Umbilical cord (tissue), 2 donors: Measurements from ENCODE around the gene MUC7. TPM values are rescaled to one million over a fixed set of nuclear protein-coding genes. Genes with fewer than 3 reads are reported as not detected.

Source experiments
- DNase-seq: peaks from one replicate; pipeline ENCODE4 v3.0.0-alpha.2; 2015; ENCODE audit warnings: low spot score
- total RNA-seq: library from RNA; depleted of rRNA; stranded (reverse); fragments of >200 nt; gene quantifications from one replicate; pipeline ENCODE4 v1.2.3, GENCODE V29; 2014; ENCODE audit warnings: low replicate concordance; ENCODE audit not compliant: insufficient read depth

Gene MUC7
- total RNA-seq, result 10.8 TPM

DNA sequence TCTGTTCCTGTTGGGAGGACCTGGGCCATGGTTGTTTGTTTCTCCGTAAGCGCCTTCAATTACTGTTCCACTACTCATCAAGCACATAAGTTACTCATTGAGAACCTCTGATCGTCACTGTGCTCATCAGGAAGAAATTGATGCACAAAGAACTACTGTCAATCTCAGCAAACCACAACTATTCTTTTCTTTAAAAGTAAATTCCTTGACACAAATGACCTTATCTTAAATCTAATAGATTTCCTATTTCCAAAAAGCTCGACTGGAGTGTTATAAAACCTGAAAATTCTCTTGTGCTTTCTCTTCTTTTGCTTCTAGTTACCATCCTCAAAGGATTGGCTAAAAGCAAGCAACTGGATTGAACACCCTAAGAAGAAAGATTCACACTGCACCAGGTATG, at the start of gene MUC7:
TSS of gene MUC7 (plus strand) at position 301 of the 400 bp plus-strand sequence. CDS start 1,825 bp downstream, outside the sequence.
- no peak for DNase-seq

DNA sequence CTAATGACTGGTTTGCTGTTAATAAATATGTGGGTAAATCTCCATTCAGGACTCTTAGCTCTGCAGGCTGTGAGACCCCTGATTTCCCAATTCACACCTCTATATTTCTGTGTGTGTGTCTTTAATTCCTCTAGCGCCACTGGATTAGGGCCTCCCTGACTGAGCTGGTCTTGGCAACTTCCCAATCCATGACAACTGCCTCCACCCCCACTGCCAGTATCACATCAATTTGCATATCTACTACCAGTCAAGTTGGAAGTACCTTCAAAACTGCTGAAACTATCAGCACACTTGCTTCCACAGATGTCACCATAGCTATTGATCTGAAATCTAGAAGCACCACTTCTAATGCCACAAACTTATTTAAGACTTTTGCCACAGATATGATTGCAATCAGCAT, 46.7 kb upstream of the MUC7 start:
- no peak for DNase-seq

DNA sequence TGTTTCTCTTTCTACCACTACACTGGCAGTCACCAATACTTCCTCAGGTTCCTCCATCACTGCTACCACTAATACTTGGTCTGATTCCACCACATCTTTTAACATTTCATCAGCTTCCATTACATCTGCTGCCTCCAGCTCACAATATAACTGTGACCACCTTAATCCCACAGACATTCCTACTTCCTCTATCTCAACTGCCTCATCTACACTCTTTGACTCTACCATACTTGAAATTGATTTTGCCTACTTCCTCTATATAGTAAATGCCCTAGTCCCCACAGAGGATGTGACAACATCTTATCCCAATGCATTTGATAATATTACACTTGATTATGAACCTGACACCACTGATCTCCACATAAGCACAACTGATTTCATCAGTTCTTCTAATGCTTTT, 45.2 kb upstream of the MUC7 start:
- no peak for DNase-seq

DNA sequence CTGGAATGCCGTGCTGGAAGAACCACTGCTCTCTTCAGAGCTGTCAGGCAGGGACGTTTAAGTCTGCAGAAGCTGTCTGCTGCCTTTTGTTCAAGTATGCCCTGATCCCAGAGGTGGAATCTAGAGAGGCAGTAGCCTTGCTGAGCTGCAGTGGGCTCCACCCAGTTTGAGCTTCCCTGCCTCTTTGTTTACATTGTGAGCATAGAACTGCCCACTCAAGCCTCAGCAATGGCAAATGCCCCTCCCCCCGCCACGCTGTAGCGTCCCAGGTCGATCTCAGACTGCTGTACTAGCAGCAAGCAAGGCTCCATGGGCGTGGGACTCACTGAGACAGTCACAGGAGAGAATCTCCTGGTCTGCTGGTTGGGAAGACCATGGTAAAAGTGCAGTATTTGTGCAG, 34.8 kb upstream of the MUC7 start:
- DNase-seq, result no peak

DNA sequence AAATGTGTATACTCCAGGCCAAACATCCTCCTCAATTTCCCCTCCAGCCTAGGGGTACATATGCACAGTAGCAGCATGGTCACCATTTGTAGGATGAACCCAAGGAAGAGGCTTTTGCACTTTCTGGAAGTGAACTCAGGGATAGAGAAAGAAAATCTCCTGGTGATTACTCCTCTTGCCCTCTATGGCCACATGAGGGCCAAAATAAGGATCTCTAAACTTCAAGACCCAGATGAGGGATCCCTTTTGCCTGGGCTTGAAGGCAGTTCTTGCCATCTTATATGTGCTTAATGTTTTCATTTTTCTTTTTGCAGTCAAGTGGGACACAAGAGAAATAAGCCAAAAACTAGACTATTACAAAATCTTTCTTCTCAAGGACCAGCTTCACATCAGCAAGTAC, 29.5 kb upstream of the MUC7 start:
- no peak for DNase-seq

DNA sequence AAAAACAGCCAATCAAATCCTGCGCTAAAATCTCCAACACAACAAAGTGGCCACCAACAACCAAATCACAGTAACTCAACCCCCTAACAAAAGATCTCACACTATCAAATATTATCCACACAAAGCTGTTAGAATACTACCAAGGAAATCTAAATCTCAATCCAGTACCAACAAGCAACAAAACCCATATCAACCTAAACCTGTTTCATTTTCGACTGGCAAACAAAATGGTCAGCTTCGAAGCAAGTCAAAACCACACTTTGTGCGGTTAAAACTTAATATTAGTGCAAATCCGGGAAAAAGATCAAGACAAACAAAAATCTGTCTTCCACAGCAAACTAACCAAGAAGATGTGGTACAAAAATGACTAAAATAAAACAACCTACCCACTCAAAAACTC, 28.7 kb upstream of the MUC7 start:
- DNase-seq, result no peak

DNA sequence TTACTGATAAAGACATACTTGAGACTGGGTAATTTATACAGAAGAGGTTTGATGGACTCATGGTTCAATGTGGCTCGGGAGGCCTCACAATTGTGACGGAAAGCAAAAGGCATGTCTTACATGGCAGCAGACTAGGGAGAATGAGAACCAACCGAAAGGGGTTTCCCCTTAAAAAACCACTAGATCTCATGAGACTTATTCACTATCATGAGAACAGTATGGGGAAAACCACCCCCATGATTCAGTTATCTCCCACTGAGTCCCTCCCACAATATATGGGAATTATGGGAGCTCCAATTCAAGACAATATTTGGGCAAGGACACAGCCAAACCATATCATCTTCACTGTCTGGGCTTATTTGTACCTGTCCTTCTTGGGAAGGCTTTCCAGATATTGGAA, 22.8 kb upstream of the MUC7 start:
- no peak for DNase-seq

DNA sequence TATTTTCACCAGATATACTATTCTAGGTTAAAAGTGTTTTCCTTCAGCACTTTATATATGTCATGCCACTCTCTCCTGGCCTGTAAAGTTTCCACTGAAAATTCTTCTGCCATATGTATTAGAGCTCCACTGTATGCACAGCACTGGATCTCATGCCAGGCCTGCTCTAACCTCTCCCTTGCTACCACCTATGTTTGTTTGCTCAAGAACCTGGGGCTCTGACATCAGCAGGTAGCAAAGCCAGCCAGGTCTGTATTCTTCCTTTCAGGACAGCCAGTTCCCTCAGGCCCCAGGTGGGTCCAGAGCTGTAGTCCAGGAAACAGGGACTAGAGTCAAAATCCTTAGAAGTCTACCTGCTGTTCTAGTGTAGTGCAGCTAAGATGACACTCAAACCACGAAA, 19.1 kb upstream of the MUC7 start:
- DNase-seq, result no peak

DNA sequence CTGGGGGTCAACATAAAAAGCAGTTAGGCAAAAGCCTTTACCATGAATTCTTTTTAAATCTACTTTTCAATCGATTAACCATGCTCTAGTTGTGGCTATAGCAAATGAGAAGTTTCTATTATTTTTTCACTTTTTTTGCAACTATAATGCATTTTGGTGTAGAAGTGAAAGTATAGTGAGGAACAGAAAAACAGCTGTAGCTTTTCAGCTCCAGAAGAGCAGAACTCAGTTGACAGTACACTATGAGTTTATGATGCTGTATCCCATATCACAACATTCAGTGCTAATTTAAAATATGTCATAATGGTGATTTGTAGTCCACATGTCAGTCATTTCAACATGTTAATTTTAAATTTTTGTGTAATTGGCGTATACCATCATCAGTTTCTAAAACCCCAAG, 8.7 kb upstream of the MUC7 start:
- no peak for DNase-seq

DNA sequence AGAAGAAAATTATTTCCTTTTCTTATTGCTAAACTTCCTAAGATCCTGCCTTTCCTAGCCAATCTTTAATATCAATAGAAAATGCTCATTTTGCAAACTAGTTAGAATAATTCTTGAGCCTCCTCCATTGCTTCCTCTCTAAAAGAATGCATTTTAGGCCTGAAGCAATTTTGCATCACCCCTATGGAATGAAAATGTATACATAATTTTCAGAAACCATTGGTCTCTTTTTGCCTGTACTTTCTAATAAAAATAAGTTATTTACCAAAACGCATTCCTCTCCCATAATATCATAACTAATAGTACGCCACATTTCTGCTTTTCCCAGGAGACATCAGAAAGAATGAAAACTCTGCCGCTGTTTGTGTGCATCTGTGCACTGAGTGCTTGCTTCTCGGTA, 1.7 kb downstream of the MUC7 start:
- no peak for DNase-seq

DNA sequence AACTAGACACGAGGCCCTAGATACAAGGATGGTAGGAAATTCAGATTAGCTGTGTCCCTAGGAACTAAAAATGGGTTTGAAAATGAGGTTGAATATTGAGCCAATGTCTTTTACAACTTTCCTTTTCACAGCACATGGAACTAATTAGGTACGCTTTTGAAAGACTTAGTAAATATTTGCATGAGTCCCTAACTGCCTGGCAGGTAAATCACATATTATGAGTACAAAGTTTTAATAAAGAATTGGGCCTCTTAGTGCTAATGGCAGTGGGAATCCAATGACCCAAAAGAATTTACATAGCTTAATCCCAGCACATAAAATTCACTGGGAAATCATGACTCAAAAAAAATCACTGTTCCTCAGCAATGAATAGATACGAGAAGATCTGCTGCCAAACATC, 16.8 kb downstream of the MUC7 start:
- DNase-seq, result no peak

DNA sequence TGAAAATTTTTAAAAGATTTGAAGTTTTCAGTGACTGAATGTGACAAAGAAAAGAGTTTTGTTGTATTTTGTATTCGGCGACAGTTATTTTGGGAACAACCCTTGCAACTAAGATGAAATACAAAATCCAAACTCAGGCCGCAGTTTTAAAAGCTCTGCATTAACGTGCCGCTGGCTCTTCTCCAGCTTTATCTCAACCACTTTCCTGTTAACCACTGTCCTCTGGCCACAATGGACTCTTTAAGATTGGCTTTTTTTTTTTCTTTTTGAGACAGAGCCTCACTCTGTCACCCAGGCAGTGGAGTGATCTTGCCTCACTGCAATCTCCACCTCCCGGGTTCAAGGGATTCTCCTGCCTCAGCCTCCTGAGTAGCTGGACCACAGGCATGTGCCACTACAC, 24.2 kb downstream of the MUC7 start:
- no peak for DNase-seq

DNA sequence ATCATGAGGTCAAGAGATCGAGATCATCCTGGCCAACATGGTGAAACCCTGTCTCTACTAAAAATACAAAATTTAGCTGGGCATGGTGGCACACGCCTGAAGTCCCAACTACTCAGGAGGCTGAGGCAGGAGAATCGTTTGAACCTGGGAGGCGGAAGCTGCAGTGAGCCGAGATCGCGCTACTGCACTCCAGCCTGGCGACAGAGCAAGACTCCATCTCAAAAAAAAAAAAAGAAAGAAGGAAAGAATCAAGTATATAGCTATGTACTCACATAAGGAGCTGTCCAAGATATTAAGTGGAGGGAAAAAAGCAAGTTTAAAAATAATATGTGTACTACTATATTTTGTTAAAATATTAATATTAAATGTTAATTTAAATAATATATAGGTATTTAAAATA, 29.8 kb downstream of the MUC7 start:
- peak; percentile 15 for DNase-seq

DNA sequence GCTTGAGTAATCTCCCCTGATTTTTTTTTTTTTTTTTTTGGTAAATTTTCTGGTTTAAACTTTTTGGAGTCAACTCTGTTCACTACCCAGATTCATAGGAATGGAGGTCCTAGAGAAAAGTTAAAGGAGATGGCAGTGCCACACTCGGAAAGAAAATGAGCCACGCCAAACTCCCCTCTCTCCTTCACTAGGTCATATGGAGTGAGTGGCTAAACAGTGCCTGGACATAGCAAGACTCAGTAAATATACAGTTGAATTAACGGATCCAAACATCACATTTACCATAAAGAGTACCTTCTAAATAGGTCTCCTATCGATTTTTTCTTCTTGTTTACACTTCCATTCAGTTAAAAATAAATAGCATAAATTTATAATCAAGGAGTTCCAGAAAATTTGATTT, 32.7 kb downstream of the MUC7 start:
- DNase-seq, result no peak

DNA sequence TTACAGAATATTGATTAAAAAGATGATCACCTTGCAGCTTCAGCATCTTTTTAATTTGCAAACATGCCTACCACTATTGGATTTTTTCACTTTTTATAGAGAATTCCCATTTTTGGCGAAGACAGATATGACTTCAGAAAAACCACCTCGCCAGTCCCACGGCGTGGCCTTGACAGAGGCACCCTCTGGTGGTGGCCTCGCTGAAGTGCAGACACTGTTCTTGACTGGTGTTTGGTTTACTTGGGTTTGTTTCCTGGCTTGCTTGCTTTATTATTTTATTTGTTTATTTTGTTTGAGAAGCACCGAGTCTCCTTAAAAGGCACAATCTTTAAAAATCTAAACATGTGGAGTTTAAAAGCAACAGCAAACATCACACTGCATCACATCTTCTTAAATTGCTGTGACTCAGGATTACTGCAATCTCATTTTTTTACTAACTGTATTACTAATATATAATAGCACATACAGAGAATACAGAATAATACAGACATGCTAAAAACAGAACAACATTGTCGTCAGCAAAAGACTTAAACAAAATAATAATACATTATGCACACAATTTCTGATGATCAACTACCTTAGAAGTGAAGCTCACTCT, 33.3 kb downstream of the MUC7 start:
- DNase-seq, result peak; percentile 56

DNA sequence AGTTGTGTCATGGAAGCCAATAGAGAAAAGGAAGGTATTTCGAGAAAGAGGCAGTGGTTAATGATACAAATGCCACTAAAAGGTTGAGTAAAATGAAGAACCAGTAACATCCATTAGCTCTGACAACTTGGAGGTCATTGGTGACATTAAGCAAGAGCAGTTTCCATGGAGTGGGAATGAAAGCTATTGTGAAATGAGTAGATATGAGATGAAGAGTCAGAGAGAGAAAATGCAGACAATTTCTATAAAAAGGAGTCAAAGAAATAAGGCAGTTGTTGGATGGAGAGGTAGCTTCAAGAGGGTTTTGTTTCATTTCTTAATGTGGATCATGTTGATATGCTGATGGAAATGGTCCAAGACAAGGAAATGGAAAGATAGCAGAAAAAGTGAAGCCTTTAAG, 36.8 kb downstream of the MUC7 start:
- DNase-seq, result peak; percentile 10

DNA sequence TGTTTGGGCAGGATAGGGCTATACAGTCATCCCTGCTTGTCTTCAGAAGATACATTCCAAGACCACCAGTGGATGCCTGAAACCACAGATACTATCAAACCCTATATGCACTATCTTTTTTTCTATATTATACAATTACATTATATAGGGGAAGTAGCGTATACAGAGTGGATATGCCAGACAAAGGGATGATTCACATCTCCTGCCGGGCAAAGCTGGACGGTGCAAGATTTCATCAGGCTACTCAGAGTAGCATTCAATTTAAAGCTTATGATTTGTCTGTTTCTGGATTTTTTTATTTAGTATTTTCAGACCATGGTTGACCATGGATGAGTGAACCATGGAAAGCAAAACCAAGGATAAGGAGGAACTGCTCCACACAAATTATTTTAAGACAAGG, 39.4 kb downstream of the MUC7 start:
- no peak for DNase-seq

DNA sequence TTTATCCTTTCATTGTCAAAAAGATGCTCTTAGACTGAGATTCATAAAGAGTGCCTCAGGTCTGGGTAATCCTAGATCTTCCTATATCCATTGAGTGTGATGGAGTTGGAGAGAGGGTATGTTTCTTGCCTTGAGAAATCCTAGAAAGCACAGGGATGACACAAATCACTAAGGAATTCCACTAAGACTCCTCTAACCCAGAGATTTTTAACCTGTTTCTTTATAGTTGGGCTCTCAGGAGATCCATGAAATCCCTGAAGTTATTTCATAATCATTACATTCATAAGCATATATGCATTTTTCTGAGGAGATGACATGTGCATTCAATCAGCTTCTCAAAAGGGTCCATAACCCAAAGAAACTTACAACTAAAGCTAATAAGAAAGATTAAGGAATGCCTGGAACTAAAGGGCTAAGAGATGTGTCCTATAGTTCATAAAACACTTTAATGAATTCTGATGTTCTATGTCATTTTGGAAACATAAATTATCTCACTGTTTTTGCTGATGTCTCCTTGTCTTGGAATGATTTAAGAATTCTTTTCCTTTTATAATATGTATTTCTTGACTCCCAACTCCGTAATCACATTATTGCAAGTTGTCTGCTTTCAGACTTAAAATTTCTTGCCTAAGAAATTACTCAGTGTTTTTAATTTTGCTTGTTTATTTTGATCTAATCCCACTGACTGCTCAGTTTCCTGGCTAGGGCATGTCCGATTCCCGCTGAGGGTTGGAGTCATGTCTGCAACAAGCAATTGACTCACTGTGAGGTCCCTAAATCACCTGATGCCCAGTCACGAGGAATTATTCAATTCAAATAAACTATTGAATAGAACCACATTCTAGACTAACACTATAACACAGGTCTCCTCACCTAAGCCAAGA, 43.6 kb downstream of the MUC7 start:
- no peak for DNase-seq

DNA sequence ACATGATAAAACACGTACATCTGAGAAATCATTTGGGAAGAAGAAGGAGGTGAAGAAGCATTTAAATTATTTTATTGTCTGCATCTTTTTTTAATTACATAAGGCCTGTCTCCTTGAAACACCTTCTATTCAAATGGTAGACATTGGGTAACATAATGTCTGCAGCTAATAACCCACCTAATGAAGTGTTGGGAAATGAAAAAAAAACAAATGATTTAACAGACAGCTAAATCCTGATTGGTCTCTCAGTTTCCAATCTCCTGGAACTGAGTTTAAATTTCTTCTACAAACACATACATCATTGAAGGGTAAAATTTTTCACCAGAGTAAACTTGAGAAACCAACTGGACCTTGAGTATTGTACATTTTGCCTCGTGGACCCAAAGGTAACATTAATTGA, 46.3 kb downstream of the MUC7 start, which contains the start of gene AMTN:
TSS of gene AMTN (plus strand) at position 301 of the 400 bp plus-strand sequence. CDS start 209 bp downstream, outside the sequence.
- DNase-seq, result no peak

DNA sequence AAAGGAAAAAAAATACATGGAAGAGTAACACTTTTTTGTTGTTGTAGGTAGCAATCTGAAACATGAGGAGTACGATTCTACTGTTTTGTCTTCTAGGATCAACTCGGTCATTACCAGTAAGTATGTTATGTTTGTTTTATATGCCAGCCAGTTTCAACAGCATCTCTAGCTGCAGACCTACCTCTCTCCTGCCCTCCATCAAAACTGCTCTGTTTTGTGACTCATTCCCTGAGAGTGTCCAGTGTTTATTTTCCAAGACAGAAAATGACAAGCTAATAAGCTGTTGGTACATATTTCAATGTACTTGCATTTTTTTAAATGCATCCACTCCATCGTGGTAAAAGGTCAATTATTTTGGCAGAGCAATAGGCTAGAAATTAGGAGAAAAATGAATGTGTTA, 46.7 kb downstream of the MUC7 start:
- no peak for DNase-seq

DNA sequence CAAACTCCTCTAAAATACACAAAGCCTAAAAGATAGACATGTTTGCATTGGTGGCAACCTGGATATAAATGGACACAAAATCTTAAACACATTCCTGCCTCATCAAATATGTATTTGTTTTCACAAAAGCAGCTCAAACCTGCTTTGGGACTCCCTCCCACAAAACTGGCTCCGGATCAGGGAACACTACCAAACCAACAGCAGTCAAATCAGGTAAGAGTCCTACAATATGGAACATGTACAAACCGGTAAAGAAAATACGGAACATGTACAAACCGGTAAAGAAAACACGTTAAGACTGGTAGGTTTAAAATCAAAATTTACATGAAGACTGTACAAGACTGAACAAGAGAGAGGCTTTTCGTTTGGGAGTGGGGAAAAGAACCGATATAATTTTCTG, 50.6 kb downstream of the MUC7 start:
- DNase-seq, result no peak

DNA sequence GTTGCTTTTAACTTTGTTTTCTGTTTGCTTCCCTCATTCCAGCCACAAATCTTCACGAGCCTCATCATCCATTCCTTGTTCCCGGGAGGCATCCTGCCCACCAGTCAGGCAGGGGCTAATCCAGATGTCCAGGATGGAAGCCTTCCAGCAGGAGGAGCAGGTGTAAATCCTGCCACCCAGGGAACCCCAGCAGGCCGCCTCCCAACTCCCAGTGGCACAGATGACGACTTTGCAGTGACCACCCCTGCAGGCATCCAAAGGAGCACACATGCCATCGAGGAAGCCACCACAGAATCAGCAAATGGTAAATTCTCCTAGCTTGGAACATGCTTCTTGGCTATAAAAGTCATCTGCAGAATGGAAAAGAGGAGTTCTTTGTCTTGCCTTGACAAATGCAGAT, 59.0 kb downstream of the MUC7 start:
- DNase-seq, result no peak

DNA sequence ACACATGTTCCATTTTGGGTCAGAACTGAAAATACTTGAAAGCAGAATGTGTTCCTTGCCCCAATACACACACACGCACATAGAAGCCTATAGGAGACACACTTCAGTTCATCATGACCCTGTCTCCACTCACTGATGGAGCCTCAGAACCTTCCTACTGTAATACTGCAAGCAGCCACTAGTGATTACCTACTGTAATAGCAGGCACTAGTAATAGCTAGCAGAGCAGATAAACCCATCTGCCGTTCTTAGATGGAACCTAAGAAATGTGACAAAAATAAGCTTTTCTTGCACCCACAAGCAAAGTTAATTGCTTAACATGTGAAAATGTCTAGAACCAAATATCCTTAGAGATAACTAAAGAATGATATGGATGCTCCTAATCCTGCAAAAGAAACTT, 60.0 kb downstream of the MUC7 start:
- no peak for DNase-seq
